Measurements from ENCODE around the gene MAOA.

DNA sequence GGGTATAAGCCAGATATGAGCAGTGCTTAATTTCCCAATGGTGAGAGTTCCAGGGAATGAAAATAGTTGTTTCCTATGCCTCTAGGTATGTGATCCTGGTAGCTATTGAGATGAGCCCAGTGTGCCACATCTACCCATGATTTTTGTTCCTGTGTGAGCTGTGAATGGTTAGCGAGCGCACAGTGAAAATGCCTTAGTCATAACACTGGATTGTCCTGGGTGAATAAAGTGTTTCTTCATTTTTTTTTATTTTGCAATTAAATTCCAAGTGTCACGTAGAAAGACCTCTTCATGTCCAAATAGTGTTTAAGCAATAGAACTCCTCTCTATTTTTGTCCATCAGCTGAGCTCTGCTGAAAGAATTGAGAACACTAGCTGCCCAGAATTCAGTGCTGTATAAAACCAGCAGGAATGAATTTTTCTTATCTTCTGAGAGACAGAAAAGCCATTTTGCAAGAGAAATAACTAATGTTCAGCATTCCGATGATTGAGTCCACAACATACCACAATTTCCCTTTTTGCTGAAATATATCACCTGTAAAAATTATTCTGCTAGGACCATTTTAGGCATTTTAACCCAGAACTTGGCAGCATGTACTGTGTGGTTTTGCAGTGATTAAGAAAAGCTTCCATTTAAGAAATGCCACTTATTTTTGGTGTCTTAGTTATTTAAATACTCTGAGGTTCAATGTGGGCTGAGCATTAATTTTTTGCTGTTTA, 5.6 kb downstream of the MAOA start:
- no peak for TF ChIP-seq GATA3 (IDR thresholded peaks at IDR 0.05; ENCODE audit: low read depth, low read length)
- no peak for TF ChIP-seq GATA2 (IDR thresholded peaks at IDR 0.05; ENCODE audit: low read depth, low read length)

Data from SH-SY5Y (cell line).